Lower leg skin (tissue), 3 donors: Measurements from ENCODE around the gene TMPRSS13.

Source experiments
- POLR2A ChIP-seq, 2 donors: fragments of 450-650 bp; IDR thresholded peaks; one replicate each; pipeline ENCODE4 v1.6.1; 2016 to 2017; ENCODE audit warnings: antibody characterized with exemption in 2 of 2, mild to moderate bottlenecking in 1 of 2, moderate library complexity in 1 of 2
- TF ChIP-seq, protein P1 (sequence below), 3 donors: fragments of 450-650 bp; IDR thresholded peaks; one replicate each; pipeline ENCODE4 v1.5.1; 2016; ENCODE audit warnings: antibody characterized with exemption in 3 of 3, mild to moderate bottlenecking in 3 of 3, moderate library complexity in 2 of 3

DNA sequence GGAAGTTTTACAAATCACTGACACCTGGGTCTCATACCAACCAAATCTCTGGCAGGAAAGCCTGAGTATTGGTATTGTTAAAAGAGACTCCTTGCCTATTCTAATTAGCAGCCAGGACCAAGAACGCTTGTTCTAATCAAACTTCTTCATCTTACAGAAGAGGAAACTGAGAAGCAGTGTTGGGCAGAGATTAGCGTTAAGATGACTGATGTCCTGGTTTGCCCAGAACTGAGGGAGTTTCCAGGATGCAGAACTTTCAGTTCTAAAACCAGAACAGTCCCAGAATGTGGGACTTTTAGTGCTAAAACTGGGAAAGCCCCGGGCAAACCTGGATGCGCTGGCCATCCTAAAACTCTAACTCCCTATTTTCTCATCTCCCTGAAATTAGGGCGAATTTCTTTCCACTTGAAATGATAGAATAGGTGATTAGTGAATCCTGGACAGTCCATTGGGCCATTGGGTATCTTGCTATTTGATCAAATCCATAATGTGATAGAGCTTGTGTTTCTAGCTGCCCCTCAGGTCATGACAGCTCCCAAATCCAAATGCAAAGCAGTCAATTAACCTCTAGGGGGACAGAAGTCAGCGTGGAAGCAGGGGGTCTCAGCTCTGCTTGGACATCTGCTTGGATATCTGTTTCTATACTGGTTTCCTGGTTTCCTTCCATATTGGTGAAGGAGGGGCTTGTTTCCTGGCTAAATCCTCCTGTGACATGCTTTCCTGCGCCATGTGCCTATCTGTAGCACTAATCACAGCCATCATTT is 16.0 kb upstream of the TMPRSS13 start:
- no peak for TF ChIP-seq POLR2A (IDR thresholded peaks at IDR 0.05)
- TF ChIP-seq, protein P1, sequence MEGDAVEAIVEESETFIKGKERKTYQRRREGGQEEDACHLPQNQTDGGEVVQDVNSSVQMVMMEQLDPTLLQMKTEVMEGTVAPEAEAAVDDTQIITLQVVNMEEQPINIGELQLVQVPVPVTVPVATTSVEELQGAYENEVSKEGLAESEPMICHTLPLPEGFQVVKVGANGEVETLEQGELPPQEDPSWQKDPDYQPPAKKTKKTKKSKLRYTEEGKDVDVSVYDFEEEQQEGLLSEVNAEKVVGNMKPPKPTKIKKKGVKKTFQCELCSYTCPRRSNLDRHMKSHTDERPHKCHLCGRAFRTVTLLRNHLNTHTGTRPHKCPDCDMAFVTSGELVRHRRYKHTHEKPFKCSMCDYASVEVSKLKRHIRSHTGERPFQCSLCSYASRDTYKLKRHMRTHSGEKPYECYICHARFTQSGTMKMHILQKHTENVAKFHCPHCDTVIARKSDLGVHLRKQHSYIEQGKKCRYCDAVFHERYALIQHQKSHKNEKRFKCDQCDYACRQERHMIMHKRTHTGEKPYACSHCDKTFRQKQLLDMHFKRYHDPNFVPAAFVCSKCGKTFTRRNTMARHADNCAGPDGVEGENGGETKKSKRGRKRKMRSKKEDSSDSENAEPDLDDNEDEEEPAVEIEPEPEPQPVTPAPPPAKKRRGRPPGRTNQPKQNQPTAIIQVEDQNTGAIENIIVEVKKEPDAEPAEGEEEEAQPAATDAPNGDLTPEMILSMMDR (IDR thresholded peaks at IDR 0.05) = no peak
